SK-N-SH (cell line): ENCODE results near the gene DYNLT1.

Experiments
- CTCF ChIP-seq: fragments of 200-600 bp; sonication (generic); IDR thresholded peaks from 2 replicates; pipeline ENCODE4 v1.6.1; 2017; ENCODE audit warnings: antibody characterized with exemption, mild to moderate bottlenecking, moderate library complexity
- EP300 ChIP-seq, 2 experiments: IDR thresholded peaks; 2 replicates each; pipeline versions ENCODE4 v1.4.0 to v1.6.1; 2012; ENCODE audit warnings: borderline replicate concordance in 1 of 2, low read depth in 1 of 2, low read length in 1 of 2
- EZH2phosphoT487 ChIP-seq: fragments of 200-600 bp; sonication (generic); IDR thresholded peaks from 2 replicates; pipeline ENCODE4 v1.6.1; 2017; ENCODE audit warnings: low read depth, mixed run types, mild to moderate bottlenecking, antibody characterized with exemption, moderate library complexity, borderline replicate concordance
- MEF2A ChIP-seq: IDR thresholded peaks from 2 replicates; pipeline ENCODE4 v1.4.0; 2012; ENCODE audit warnings: low read depth, borderline replicate concordance
- PBX3 ChIP-seq: IDR thresholded peaks from 2 replicates; pipeline ENCODE4; 2012
- POLR2AphosphoS5 ChIP-seq: IDR thresholded peaks from 2 replicates; pipeline ENCODE4 v1.6.1; 2012; ENCODE audit warnings: low read depth, low read length
- RAD21 ChIP-seq: IDR thresholded peaks from 2 replicates; pipeline ENCODE4 v1.6.1; 2012; ENCODE audit warnings: mild to moderate bottlenecking, low read length
- REST ChIP-seq: IDR thresholded peaks from 2 replicates; pipeline ENCODE4 v1.6.1; 2012; ENCODE audit warnings: mild to moderate bottlenecking, low read depth, low read length, moderate library complexity
- RFX5 ChIP-seq: IDR thresholded peaks from 2 replicates; pipeline ENCODE4 v1.6.1; 2012; ENCODE audit warnings: mild to moderate bottlenecking, improper control_type of control experiment, low read length
- SIN3A ChIP-seq: IDR thresholded peaks from 2 replicates; pipeline ENCODE4 v1.6.1; 2012; ENCODE audit warnings: low read depth, mild to moderate bottlenecking, low read length, moderate library complexity, borderline replicate concordance
- TAF1 ChIP-seq: IDR thresholded peaks from 2 replicates; pipeline ENCODE4 v1.6.1; 2012; ENCODE audit warnings: low read depth, mild to moderate bottlenecking, low read length, moderate library complexity, borderline replicate concordance
- USF2 ChIP-seq: fragments of 150-350 bp; IDR thresholded peaks from 2 replicates; pipeline ENCODE4 v1.6.1; 2017; ENCODE audit warnings: antibody characterized with exemption, low read length, low read depth, borderline replicate concordance
- ZBTB33 ChIP-seq: IDR thresholded peaks from 2 replicates; pipeline ENCODE4 v1.4.0; 2012; ENCODE audit warnings: low read depth, borderline replicate concordance

- TF ChIP-seq CTCF (no peak), USF2 (no peak), RAD21 (no peak), EP300 (IDR thresholded peaks at IDR 0.05; ENCODE audit: borderline replicate concordance in 1 of 2, low read depth in 1 of 2, low read length in 1 of 2) (peak in 1 of 2 experiments; percentile 31; a peak in 1 of 4 replicates), ZBTB33 (no peak), RFX5 (no peak), POLR2AphosphoS5 (no peak), TAF1 (no peak), PBX3 (no peak), EZH2phosphoT487 (no peak), MEF2A (no peak), SIN3A (no peak), REST (no peak)
These were observed 30.0 kb upstream of the DYNLT1 start for GRCh38 chr6:158674342-158675131.
